NCI-H2196 treated with DMSO at 0.1 percent for 48 hours (cell line): Measurements from ENCODE around the gene GDI1.
A peak's percentile ranks its signal among the peaks of the same experiment; 100 is the strongest.

Source experiments
- DNase-seq: peaks from one replicate; lab custom pipeline; 2025; ENCODE audit not compliant: unreplicated experiment; lab: John Stamatoyannopoulos, UW

Gene GDI1

DNA sequence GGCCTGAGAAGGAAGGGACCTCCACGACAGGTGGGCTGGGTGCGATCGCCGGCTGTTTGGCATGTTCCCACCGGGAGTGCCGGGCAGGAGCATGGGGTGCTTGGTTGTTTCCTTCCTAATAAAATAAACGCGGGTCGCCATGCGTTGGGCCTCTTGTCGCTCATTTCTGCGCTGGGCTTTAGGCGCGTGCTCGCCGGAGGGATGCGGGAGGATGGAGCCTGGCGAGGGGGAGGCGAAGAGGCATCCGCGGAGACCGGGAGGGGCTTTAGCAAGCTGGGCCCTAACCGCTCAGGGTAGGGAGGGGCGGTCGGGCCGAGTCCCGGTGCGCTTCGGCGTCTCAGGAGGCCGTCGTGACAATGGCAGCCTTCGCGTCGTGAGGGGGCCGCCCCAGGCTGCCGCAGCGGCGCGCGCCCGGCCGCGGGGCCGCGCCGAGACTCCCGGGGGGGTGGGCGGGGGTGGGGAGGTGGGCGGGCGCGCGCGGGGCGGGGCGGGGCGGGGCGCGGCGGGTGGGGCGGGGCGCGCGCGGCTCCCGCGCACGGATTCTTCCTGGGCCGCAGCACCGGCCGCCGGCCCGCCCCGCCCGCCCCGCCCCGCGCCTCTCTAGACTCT is 476 bp upstream of the GDI1 start:
- DNase-seq: no peak

DNA sequence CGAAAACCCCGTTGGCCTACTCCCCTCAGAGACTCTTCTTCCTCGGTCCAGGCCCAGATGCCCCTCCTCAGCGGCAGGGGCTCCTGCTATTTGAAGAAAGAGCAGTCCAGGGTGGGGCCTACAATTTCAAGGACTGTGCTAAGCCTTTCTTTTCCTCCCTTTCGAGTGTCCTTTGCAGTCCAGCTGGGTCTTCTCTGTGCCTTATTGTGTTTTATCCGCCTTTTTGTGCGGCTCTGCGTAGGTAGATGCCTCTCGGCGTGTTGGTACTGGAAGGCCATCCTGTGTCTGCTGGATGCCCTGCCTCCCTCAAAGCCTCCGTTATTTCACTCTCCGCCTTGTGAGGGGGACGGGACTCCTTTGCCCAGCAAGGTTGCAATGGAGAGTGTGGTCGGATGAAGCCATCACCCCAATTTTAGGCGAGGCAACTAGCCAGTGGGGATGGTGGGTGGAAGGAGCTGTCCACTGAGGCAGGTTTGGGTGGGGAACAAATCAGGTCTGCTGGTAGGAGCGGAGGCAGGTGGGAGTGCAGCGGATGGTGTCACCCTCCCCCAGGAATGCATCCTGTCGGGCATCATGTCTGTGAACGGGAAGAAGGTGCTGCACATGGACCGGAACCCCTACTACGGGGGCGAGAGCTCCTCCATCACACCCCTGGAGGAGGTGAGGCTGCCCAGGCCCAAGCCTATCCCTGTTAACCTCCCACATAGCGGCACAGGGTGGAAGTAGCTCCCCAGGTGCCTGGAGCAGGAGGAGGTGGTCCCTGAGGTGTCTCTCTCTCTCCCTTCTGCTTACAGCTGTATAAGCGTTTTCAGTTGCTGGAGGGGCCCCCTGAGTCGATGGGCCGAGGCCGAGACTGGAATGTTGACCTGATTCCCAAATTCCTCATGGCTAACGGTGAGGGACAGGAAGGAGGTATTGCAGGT is 1.3 kb downstream of the GDI1 start:
- DNase-seq: no peak

DNA sequence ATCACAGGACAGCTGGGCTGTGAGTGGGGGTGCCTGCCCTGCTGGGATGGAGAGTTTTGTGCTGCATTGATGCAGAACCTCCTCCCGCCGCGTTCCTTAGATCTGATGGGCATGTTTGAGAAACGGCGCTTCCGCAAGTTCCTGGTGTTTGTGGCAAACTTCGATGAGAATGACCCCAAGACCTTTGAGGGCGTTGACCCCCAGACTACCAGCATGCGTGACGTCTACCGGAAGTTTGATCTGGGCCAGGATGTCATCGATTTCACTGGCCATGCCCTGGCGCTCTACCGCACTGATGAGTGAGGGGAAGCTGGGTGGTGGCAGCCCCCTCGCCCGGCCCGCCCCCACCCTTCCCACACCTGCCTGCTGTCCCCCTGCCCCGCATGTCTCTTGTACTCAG is 2.9 kb downstream of the GDI1 start:
- DNase-seq: no peak

DNA sequence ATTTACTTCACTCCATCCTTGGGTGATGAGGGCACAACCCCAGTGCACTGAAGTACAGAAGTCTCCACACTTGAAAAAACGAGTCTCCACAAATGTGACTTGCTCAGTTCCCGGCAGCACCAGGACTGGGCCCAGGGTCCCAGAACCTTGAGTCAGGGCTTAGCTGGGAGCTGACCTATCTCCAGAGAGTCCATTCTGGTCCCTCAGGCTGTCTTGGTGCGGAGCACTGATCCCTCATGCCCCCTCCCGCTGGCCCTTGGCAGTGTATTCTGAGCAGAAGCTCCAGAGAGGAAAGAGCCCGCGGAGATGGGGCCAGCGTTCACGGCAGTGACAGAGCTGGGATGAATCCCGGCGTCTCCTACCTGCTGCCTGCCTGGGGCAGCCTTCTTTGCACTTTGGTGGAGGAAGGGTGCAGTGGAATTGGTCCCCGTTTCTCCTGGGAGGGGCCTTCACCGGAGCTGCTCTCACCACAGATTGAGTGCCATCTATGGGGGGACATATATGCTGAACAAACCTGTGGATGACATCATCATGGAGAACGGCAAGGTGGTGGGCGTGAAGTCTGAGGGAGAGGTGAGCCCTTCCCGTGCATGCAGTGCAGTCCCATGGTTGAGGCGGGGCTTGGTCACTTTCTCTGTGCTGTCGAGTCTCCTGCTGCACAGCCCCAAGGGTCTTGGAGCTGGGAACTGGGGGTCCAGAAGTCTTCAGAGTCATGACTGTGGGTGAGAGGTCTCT is 3.8 kb downstream of the GDI1 start:
- no peak for DNase-seq

DNA sequence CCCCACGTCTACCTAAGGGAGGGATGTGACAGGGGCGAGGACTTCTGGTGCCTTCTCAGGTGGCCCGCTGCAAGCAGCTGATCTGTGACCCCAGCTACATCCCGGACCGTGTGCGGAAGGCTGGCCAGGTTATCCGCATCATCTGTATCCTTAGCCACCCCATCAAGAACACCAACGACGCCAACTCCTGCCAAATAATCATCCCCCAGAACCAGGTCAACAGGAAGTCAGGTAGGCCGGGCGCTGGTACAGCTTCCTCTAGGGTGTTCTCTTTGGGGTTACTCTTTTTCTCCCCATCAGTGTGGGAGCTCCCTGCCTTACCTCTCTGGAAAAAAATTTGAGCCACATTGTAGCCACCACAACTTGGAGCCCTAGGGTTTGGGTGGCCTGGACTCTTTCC is 4.6 kb downstream of the GDI1 start:
- no peak for DNase-seq

DNA sequence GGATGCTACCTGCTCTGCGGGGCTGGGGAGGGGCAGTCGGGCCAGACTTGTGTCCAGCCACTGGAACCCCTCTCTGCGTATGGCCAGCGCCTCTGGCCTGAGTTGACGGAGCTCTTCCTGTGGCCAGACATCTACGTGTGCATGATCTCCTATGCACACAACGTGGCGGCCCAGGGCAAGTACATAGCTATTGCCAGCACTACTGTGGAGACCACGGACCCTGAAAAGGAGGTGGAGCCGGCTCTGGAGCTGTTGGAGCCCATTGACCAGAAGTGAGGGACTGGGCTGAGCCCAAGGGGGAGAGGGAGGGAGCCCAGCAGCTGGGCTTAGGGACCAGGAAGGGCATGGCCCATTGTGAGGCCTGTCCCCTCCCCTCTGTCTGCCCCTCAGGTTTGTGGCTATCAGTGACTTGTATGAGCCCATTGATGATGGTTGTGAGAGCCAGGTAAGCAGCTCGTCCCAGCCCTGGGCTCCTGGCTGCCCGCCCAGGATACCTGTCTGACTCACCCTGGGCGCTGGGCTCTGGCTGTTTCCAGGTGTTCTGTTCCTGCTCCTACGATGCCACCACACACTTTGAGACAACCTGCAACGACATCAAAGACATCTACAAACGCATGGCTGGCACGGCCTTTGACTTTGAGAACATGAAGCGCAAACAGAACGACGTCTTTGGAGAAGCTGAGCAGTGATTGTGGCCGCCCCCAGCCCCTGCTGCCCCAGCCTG is 5.2 kb downstream of the GDI1 start:
- no peak for DNase-seq

DNA sequence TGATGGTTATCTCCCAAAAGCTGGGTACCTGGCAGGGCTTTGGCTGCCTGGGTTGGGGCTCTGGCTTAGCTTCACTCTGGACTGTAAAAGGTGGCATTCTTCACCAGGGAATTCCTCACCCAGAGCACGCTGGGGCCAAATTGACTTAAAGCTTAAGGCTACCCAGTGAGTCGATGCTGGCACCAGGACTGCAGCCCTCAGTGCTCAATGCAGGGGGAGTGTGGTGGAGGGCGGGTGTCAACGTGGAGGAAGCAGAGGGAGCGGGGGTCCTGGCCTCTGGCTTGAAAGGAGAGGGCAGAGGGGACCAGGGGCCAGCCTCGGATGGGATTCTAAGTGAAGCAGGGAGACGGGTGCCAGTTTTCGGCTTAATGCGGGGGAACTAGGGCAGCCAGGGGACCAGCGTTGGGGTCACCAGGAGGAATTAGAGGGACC is 6.5 kb downstream of the GDI1 start:
- DNase-seq: no peak

DNA sequence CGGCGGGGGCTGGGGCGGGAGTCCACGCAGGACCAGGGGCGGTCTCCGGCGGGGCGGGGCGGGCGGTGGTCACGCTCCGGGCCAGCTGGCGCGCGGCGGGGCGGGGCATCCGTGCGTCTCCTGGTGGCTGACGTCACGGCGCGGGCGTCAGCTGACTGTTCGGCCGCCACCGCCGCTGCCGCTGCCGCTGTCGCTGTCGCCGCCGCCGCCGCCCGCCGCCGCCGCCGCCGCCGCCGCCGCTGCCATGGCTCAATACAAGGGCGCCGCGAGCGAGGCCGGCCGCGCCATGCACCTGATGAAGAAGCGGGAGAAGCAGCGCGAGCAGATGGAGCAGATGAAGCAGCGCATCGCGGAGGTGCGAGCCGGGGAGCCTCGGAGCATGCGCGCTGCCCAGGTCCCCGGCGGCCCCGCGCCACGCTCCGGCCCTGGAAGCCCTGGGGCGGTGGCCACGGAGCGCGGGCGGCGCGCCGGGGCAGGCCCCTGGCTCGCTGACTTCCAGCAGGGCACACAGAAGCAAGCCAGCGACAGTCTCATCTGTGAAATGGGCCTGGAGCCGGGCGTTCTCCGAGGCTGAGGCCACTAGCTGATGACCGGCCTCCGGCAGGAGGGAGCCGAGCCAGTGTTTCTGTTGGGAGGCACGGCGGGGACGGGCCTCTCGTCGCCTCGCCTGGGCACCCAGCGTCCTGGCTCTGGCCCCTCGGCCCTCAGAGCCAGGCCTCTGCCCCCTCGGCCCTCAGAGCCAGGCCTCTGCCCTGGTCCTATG is 7.2 kb downstream of the GDI1 start, which contains the start of gene FAM50A:
Gene FAM50A, plus strand, starts transcription at position 150 of the 763 bp plus-strand sequence. Its CDS starts 95 bp downstream, at position 245.
- DNase-seq: peak; percentile 26

DNA sequence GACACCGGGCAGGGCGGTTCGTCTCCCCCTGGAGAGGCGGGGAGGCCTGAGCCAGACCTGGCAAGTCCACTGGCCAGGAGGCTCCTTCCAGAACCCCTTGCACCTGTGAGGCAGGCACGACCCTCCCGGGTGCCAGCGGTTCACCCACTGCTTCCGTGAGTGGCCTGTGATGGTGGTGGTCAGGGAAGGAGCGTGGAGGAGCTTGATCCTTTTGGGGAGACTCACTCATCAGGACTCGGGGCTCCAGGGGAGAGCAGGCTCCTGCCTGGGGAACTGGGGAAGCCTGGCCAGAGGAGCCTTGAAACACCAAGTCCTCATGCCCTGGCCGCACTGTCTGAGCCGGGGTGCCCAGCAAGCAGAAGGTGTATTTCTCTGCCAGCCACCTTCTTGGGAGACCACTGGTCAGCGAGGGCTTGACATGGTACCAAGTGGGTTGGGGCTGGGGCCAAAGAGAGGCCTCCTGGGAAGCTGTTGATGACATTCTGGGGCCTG is 7.8 kb downstream of the GDI1 start:
- no peak for DNase-seq

DNA sequence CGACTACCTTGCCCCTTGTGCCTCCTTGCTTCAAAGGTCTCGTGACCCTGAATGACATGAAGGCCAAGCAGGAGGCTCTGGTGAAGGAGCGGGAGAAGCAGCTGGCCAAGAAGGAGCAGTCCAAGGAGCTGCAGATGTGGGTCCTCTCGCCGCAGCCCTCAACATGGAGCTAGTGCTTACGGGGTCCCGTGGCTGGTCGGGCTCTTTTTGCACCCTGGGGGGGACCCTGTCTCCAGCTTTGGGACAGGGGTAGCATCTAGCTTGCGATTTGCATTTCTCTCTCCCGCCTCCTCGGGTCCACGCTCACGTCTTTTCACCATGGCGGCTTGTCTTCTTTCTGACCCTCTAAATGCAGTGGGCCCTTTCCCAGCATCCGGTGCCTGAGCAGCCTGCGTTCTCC is 8.8 kb downstream of the GDI1 start:
- DNase-seq: no peak

DNA sequence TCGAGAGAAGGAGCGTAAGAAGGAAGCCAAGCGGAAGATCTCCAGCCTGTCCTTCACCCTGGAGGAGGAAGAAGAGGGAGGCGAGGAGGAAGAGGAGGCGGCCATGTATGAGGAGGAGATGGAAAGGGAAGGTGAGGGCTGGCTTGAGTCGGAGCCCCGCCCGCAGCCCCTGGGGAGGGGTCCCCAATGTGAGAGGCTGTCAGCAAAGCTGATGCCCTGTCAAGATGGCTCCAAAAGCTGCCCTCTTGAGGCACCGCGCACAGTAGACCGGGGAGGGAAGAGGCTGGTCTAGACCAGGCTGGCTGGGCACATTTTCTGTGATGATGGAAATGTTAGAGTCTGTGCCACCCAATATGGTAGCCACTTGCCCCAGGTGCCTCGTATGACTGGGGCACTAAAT is 9.5 kb downstream of the GDI1 start:
- DNase-seq: no peak

DNA sequence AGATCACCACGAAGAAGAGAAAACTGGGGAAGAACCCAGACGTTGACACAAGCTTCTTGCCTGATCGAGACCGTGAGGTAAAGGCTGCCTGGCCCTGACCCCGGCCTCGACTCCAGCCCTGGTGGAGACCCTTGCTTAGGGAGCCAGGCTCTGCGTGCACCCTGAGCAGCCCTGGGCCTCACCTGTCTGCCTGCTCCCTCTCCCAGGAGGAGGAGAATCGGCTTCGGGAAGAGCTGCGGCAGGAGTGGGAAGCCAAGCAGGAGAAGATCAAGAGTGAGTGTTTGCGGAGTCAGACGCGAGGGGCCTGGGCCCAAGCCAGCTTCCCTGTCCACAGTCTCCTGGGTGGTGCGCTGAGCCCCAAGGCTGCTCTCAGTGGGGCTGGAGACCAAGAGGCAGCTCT is 11.5 kb downstream of the GDI1 start:
- DNase-seq: no peak

DNA sequence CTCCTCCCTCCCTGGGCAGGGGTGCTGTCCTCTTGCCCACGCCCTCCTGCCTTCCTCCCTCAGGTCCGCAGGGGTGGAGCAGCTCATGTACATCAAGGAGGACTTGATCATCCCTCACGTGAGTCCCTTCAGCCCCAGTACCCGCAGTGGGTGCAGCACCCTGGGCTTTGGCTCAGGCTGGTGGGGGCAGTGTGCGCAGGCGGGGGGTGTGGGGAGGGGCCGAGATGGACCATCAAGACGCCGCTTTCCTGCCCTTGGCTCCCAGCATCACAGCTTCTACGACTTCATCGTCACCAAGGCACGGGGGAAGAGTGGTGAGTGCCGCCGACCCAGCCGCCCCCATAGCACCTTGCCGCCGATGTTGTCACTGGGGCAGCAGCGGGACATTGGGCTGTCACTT is 12.7 kb downstream of the GDI1 start:
- no peak for DNase-seq

DNA sequence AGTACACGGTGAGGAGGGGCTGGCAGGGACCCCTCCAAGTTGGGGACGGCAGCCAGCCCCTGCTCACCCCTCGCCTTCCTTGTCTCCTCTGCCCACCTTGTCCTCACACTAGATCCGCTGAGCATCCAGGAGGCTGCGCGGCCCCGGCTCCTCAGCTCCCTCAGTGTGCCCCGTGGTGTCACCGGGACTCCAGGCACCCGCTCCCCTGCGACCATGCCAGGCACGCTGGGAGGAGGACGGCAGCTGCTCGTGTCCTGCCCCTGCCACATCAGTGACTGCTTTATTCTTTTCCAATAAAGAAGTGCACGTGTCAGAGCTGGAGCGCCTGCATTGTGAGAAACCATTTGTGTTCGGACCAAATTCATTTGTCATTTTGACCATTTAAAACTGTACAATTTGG is 13.4 kb downstream of the GDI1 start:
- no peak for DNase-seq

DNA sequence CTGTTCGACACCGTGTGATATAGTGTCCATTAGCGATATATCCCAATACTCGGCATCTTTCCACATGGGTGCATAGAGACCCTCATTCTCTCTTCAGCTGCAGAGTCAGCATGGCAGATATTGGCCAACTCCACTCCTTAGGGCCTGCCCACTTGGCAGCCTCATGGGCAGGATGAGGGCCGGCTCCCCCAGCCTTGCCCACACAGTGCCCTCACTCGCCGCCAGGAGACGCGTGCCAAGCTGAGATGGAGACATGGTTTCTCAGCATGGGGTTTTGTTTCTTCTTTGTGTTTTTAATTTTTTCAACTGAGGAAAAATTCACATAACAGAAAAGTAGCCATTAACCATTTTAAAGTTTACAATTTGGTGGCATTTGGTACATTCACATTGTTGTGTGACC is 15.9 kb downstream of the GDI1 start:
- DNase-seq: no peak

DNA sequence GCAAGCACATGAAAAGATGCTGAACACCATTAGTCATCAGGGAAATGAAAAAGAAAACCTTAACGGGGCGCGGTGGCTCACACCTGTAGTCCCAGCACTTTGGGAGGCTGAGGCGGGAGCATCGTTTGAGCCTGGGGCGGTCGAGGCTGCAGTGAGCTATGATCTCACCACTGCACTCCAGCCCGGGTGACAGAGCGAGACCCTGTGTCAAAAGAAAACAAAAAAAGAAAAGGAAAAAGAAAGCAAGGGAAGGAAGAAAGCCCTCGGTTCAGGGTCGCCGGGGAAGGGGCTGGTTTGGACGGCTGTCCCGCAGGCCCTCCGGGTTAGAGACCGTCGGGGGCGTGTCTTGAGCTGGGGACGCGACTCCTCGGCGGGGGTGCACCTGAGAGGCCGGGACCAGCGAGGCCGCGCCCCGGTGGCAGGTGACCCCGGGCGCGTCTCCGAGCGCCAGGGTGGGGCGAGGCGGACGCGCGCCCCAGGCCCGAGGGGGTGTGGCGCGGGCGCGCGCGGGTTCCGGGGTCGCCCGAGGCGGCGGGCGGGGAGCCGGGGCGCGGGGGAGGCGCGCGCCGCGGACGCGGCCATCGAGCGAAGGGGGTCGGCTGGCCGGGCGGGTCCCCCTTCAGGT is 20.6 kb downstream of the GDI1 start:
- peak; percentile 24 for DNase-seq

DNA sequence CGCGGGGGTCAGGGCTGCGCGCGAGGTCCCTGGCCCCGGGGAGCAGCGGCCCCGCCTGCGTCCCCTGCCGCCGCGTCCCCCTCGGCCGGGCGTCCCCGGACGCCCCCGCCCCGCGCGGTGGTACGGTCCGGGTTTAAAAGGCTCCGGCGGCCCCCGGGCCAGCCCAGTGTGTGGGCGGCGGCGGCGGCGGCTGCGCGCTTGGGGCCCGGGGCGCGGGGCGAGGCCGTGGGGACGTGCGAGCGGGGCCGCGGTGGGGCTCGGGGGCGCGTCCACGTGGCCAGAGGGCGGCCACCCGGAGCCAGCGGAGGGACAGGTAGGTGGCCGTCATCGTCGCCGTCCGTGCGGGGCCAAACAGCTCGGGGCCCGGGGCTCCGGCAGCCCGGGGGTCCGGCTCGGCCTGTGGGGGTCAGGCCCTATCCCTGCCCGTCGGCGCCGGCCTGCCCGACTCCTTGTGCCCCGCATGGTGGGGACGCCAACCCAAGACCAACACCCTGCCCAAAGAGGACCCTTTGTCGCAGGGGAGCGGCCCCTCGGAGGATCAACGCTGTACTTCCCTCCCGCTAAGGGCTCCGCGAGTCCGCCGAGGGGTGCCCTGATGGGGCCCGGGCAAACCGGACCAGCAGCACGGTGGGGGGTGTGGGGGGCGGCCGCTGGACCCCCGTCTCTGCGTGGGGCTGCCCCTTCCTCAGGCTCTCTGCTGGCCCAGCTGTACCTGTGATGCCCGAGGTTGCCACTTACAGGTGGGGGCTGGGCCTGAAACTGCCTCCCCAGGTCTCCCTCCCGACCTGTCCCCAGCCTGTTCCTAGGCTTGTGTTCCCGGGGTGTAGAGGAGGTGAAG is 21.4 kb downstream of the GDI1 start, which contains the start of gene PLXNA3:
Gene PLXNA3, plus strand, starts transcription at position 166 of the 838 bp plus-strand sequence. CDS start 1,903 bp downstream, outside the sequence.
- no peak for DNase-seq

DNA sequence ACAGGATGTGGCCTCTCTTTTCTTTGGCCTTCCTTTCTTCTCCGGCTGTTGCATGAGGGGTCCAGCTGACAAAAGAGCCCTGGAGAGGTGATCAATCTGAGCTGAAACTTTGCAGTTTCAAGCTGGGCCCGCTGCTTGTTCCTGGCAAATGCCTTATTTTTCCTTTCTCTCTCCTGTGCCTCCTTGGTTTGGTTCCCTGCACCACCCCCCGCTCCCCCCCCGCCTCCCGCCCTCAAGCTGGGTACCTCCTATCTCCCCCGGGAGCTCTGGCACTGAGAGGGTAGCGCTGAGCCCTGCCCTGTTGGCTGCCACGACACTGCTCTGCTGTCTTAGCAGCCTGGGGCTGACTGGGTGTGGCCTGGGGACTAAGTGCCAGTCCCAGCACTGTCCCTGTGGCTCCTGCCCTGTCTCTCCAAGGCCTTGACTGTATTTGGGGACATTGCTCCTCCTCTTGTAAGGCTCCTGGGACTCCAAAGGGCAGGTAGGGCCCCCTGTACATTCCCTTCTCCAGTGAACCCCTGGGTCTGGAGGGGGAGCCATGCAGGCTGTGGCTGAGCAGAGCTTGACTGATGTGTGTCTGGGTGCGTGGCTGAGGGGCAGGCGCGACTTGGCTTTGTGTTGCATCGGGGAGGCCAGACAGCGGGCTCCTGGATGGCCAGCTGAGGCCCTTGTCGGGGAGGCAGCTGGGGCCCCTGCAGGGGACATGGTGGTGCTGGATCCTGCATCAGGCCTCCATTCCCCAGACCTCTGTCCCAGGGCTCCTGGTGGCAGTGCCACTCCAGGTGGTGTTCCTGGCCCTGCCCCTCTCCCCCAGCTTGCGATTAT is 22.2 kb downstream of the GDI1 start:
- no peak for DNase-seq
